Neuronal stem cell (in vitro differentiated cells): ENCODE results near the gene ANKRD50.

ENCODE experiments used
- DNase-seq: peaks from one replicate; pipeline ENCODE4 v3.0.0-alpha.2; 2013; ENCODE audit warnings: low spot score
- H2AFZ ChIP-seq: one replicate; pipeline ENCODE4 v1.6.1; 2013; ENCODE audit warnings: mild to moderate bottlenecking, low read length, inconsistent platforms
- H2AK5ac ChIP-seq: 2 replicates; pipeline ENCODE4 v1.6.1; 2013; ENCODE audit warnings: low read depth, mild to moderate bottlenecking, inconsistent platforms, low read length, moderate library complexity, mixed read lengths
- H2BK120ac ChIP-seq: 2 replicates; pipeline ENCODE4 v1.6.1; 2013; ENCODE audit warnings: low read depth, mild to moderate bottlenecking, inconsistent platforms, low read length, moderate library complexity, mixed read lengths
- H2BK12ac ChIP-seq: one replicate; pipeline ENCODE4 v1.6.1; 2013; ENCODE audit warnings: low read length, inconsistent platforms
- H2BK15ac ChIP-seq: 2 replicates; pipeline ENCODE4 v1.6.1; 2013; ENCODE audit warnings: mild to moderate bottlenecking, low read length, inconsistent platforms, mixed read lengths
- H2BK5ac ChIP-seq: one replicate; pipeline ENCODE4 v1.6.1; 2013; ENCODE audit warnings: inconsistent platforms, mild to moderate bottlenecking, low read length, moderate library complexity
- H3K14ac ChIP-seq: one replicate; pipeline ENCODE4 v1.6.1; 2013; ENCODE audit warnings: low read length, inconsistent platforms
- H3K18ac ChIP-seq: 2 replicates; pipeline ENCODE4 v1.6.1; 2013; ENCODE audit warnings: low read length, inconsistent platforms
- H3K23ac ChIP-seq: 2 replicates; pipeline ENCODE4 v1.6.1; 2013; ENCODE audit warnings: low read depth, mild to moderate bottlenecking, mixed read lengths, low read length, inconsistent platforms; ENCODE audit not compliant: poor library complexity
- H3K27ac ChIP-seq: replicated peaks from 3 replicates; pipeline ENCODE4 v1.5.1; 2013; ENCODE audit warnings: low read length, inconsistent platforms
- H3K27me3 ChIP-seq, 3 experiments: 2 replicates each; pipeline ENCODE4 v1.6.1; 2013; ENCODE audit warnings: low read length in 3 of 3, mild to moderate bottlenecking in 2 of 3, inconsistent platforms in 1 of 3, low read depth in 1 of 3, mixed read lengths in 1 of 3, moderate library complexity in 1 of 3; ENCODE audit not compliant: control insufficient read depth in 3 of 3, insufficient read depth in 3 of 3
- H3K36me3 ChIP-seq, 2 donors: replicated peaks in 1 of 2; 2 replicates each; pipeline ENCODE4 v1.6.1; 2013; ENCODE audit warnings: low read length in 2 of 2; ENCODE audit not compliant: control insufficient read depth in 2 of 2, insufficient read depth in 2 of 2
- H3K4ac ChIP-seq: 2 replicates; pipeline ENCODE4 v1.6.1; 2013; ENCODE audit warnings: inconsistent platforms, mild to moderate bottlenecking, low read length, moderate library complexity
- H3K4me1 ChIP-seq, 2 donors: 1 replicate in 1 of 2; 2 replicates in 1 of 2; pipeline ENCODE4 v1.6.1; 2013; ENCODE audit warnings: low read length in 2 of 2, low read depth in 1 of 2; ENCODE audit not compliant: control insufficient read depth in 2 of 2, insufficient read depth in 1 of 2
- H3K4me2 ChIP-seq: one replicate; pipeline ENCODE4 v1.6.1; 2013; ENCODE audit warnings: mild to moderate bottlenecking, low read length, inconsistent platforms; ENCODE audit not compliant: insufficient read depth, poor library complexity, severe bottlenecking
- H3K4me3 ChIP-seq, 2 donors: 2 replicates each; pipeline ENCODE4 v1.5.1; 2013; ENCODE audit warnings: low read length in 2 of 2, mild to moderate bottlenecking in 2 of 2, inconsistent platforms in 1 of 2, moderate library complexity in 1 of 2
- H3K79me1 ChIP-seq: one replicate; pipeline ENCODE4 v1.6.1; 2013; ENCODE audit warnings: low read depth, mild to moderate bottlenecking, inconsistent platforms, low read length, moderate library complexity
- H3K9ac ChIP-seq: one replicate; pipeline ENCODE4 v1.6.1; 2013; ENCODE audit warnings: mild to moderate bottlenecking, low read depth, low read length, inconsistent platforms; ENCODE audit not compliant: poor library complexity
- H3K9me3 ChIP-seq, 2 donors: replicated peaks in 1 of 2; 2 replicates each; pipeline versions ENCODE3 to v1.6.1; 2013; ENCODE audit warnings: low read length in 2 of 2, mild to moderate bottlenecking in 2 of 2, inconsistent platforms in 1 of 2, low read depth in 1 of 2, mixed read lengths in 1 of 2, moderate library complexity in 1 of 2; ENCODE audit not compliant: control insufficient read depth in 2 of 2, insufficient read depth in 1 of 2
- H4K8ac ChIP-seq: one replicate; pipeline ENCODE4 v1.6.1; 2013; ENCODE audit warnings: low read depth, mild to moderate bottlenecking, inconsistent platforms, low read length, moderate library complexity
- H4K91ac ChIP-seq: one replicate; pipeline ENCODE4 v1.6.1; 2013; ENCODE audit warnings: low read length, low read depth, mild to moderate bottlenecking, inconsistent platforms; ENCODE audit not compliant: poor library complexity
- WGBS, 2 donors: extraction: QIAGEN DNeasy Blood & Tissue Kit; methylation state at CpG; one replicate each; pipeline ENCODE4 v1.1.7; 2013; ENCODE audit warnings: missing lambda C conversion rate in 2 of 2, mixed read lengths in 1 of 2; ENCODE audit not compliant: insufficient read length in 2 of 2, insufficient replicate concordance in 1 of 2; ENCODE audit errors: extremely low coverage in 2 of 2; 5-methylcytosine and 5-hydroxymethylcytosine counted together

Gene ANKRD50

GRCh38 chr4:124644621-124645020 is 67.9 kb downstream of the ANKRD50 start:
- Histone ChIP-seq H3K79me1 (no peaks in the 10 kb centered on the region), H2AK5ac (no peak overlapping the region), H3K27ac (no peak overlapping the region), H3K4me3 (no peak overlapping the region), H2AFZ (peak overlapping the region; percentile 67), H3K14ac (no peak overlapping the region), H3K9ac (no peak overlapping the region), H2BK15ac (no peak overlapping the region), H4K8ac (no peak overlapping the region), H3K9me3 (no peaks in the 10 kb centered on the region), H3K4me2 (no peak overlapping the region), H3K36me3 (no peaks in the 10 kb centered on the region), H2BK5ac (no peak overlapping the region), H2BK120ac (no peak overlapping the region), H3K4me1 (peaks cover 7 to 12% of the 10 kb centered on the region in 2 donors), H3K27me3 (no peaks in the 10 kb centered on the region), H3K4ac (no peak overlapping the region), H3K18ac (no peak overlapping the region), H2BK12ac (no peak overlapping the region), H4K91ac (no peak overlapping the region), H3K23ac (no peak overlapping the region)
- DNase-seq = no peak
- no CpG with 5 or more reads among the region's 3 CpGs for WGBS, 2 donors

DNA sequence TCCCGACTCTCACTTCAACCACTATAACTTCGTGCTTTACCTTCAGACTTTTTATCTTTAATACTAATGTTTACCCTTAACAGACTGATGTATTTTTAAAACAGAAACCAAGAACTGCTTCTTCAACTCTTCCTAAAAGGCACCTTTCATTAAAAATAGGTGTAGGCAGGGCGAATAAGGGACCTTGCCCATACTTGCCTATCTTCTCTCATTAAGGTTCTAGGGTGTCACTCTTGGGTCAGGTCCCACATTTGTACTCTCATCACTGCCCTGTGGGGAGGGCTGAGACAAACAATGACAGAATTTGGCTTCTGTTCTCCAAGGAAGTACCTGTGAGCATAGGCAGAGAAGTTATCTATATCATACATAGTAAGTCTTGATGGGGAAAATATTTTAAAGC is 69.7 kb downstream of the ANKRD50 start:
- H3K9ac ChIP-seq = no peak overlapping the region
- H3K4me2 ChIP-seq = no peak overlapping the region
- no peaks in the 10 kb centered on the region for H3K9me3 ChIP-seq
- no peak overlapping the region for H3K23ac ChIP-seq
- H4K8ac ChIP-seq = no peak overlapping the region
- no peaks in the 10 kb centered on the region for H3K79me1 ChIP-seq
- no peak overlapping the region for H2BK15ac ChIP-seq
- no peak overlapping the region for H2AK5ac ChIP-seq
- no peak overlapping the region for H2AFZ ChIP-seq
- no peak overlapping the region for H3K4me3 ChIP-seq
- no peak overlapping the region for H2BK120ac ChIP-seq
- no peak overlapping the region for H3K14ac ChIP-seq
- H2BK5ac ChIP-seq = no peak overlapping the region
- DNase-seq = no peak
- peak overlapping the region; percentile 34 for H3K27ac ChIP-seq
- H3K18ac ChIP-seq = no peak overlapping the region
- H2BK12ac ChIP-seq = no peak overlapping the region
- no CpG with 5 or more reads among the region's 3 CpGs for WGBS, 2 donors
- no peak overlapping the region for H4K91ac ChIP-seq
- H3K27me3 ChIP-seq = no peaks in the 10 kb centered on the region
- H3K4me1 ChIP-seq = peaks cover 7 to 12% of the 10 kb centered on the region in 2 donors
- no peaks in the 10 kb centered on the region for H3K36me3 ChIP-seq
- H3K4ac ChIP-seq = no peak overlapping the region

DNA sequence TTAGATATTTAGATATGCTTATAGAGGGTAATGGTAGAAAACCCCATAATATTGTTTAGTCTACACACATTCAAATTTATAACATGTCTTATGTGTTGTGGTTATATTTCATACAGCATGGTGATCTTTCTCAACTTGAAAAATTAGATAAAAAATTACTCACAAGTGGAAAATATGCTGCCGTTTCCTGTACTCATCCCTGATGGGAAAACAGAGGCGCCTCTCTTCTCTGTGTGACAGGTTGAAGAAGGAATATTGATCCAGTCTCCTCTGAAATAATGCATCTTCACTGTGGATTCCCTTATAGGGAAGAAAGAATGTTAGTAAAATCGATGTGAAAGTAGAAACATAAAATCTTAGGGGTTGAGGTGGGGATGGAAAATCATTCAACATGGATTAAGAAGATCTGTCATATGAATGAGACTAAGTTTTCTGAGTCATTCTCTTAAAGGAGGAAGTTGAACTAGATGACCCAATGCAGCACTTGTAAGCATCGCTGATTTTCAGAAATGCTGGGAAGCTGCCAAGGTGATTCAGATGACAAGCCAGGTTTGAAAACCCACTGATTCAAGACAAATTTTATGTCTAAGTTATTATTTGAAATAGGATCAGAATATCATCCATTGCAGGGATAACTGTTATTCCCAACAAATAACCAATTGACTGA is 70.7 kb downstream of the ANKRD50 start:
- H2AK5ac ChIP-seq = no peak overlapping the region
- H3K4ac ChIP-seq = no peak overlapping the region
- no peak overlapping the region for H2BK120ac ChIP-seq
- no peak overlapping the region for H2AFZ ChIP-seq
- no peak overlapping the region for H3K4me3 ChIP-seq
- H3K4me1 ChIP-seq = peaks cover 5 to 12% of the 10 kb centered on the region in 2 donors
- no peak overlapping the region for H3K18ac ChIP-seq
- WGBS, 2 donors = 100% methylated on average over 1 of the region's 4 CpGs; no CpG with 5 or more reads in 1 of the 2 donors
- no peak for DNase-seq
- no peaks in the 10 kb centered on the region for H3K36me3 ChIP-seq
- no peaks in the 10 kb centered on the region for H3K27me3 ChIP-seq
- H4K91ac ChIP-seq = no peak overlapping the region
- no peak overlapping the region for H3K9ac ChIP-seq
- no peak overlapping the region for H4K8ac ChIP-seq
- H3K14ac ChIP-seq = no peak overlapping the region
- H3K23ac ChIP-seq = no peak overlapping the region
- H3K4me2 ChIP-seq = no peak overlapping the region
- no peaks in the 10 kb centered on the region for H3K79me1 ChIP-seq
- peaks cover 0 to 3% of the 10 kb centered on the region in 2 donors for H3K9me3 ChIP-seq
- no peak overlapping the region for H2BK5ac ChIP-seq
- no peak overlapping the region for H3K27ac ChIP-seq
- H2BK12ac ChIP-seq = no peak overlapping the region
- H2BK15ac ChIP-seq = no peak overlapping the region

- no CpG with 5 or more reads among the region's 3 CpGs for WGBS, 2 donors
- no peak overlapping the region for H3K23ac ChIP-seq
- no peak overlapping the region for H2BK15ac ChIP-seq
These were observed 72.4 kb downstream of the ANKRD50 start for GRCh38 chr4:124640022-124640730.

More at GRCh38 chr4:124640022-124640730, 72.4 kb downstream of the ANKRD50 start:
- Histone ChIP-seq H2AFZ (no peak overlapping the region), H3K14ac (no peak overlapping the region), H3K4me1 (peaks cover 7 to 15% of the 10 kb centered on the region in 2 donors), H3K4me3 (no peak overlapping the region), H3K9me3 (peaks cover 0 to 3% of the 10 kb centered on the region in 2 donors), H4K8ac (no peak overlapping the region), H3K18ac (no peak overlapping the region), H2AK5ac (no peak overlapping the region), H3K9ac (no peak overlapping the region), H4K91ac (no peak overlapping the region), H3K27ac (no peak overlapping the region), H3K36me3 (no peaks in the 10 kb centered on the region), H2BK12ac (no peak overlapping the region), H3K27me3 (no peaks in the 10 kb centered on the region), H2BK120ac (no peak overlapping the region), H3K79me1 (no peaks in the 10 kb centered on the region), H3K4me2 (no peak overlapping the region), H3K4ac (no peak overlapping the region), H2BK5ac (no peak overlapping the region)
- DNase-seq = no peak
